GM12878 (cell line): Measurements from ENCODE around the gene CHRNE. TPM values are rescaled to one million over a fixed set of nuclear protein-coding genes. Genes with fewer than 3 reads are reported as not detected.

Source experiments
- ATAC-seq: fragments of 200-7000 bp; cut with Tn5 transposase; 3 replicates; pipeline ENCODE4 v1.9.1; 2020; ENCODE audit warnings: mild to moderate bottlenecking, moderate library complexity
- BruUV-seq: library from RNA; stranded (reverse); fragments of 400-500 nt; replicated peaks from 2 replicates; lab custom pipeline; 2021; lab: Mats Ljungman, UMichigan
- CTCF ChIA-PET: fragments of 300-600 bp; sonication (Branson Sonifier 250); formaldehyde crosslinking; extraction: SDS; loops from one replicate; lab custom pipeline; 2021; ENCODE audit warnings: inconsistent platforms; lab: Yijun Ruan, JAX
- POLR2A ChIA-PET: fragments of 350-600 bp; formaldehyde crosslinking; extraction: SDS; loops from one replicate; lab custom pipeline; 2021; ENCODE audit warnings: inconsistent platforms; lab: Charles Lee
- RAD21 ChIA-PET: fragments of 300-600 bp; sonication (Branson Sonifier 250); formaldehyde crosslinking; loops from one replicate; lab custom pipeline; 2023; ENCODE audit warnings: antibody characterized with exemption; ENCODE audit not compliant: unreplicated experiment; lab: Charles Lee
- SMC1A ChIA-PET: fragments of 300-600 bp; sonication (Branson Sonifier 250); formaldehyde crosslinking; loops from one replicate; lab custom pipeline; 2023; ENCODE audit not compliant: unreplicated experiment, uncharacterized antibody; lab: Charles Lee
- DNase-seq: peaks from one replicate; pipeline ENCODE4 v3.0.0-alpha.2; 2011; ENCODE audit warnings: low read depth, low spot score
- FAIRE-seq: peaks from 3 replicates; lab custom pipeline; 2011; peaks lifted over from hg19 to GRCh38; lab: Jason Lieb, UNC
- H2AFZ ChIP-seq: 2 replicates; pipeline ENCODE4 v1.6.0; 2011; ENCODE audit warnings: low read depth, low read length, control low read depth; ENCODE audit not compliant: control insufficient read depth
- H3K27ac ChIP-seq: 2 replicates; pipeline ENCODE4 v1.5.1; 2011; ENCODE audit warnings: control low read depth; ENCODE audit not compliant: control insufficient read depth, insufficient read depth
- H3K27me3 ChIP-seq, 2 experiments: replicated peaks in 1 of 2; 2 replicates each; pipeline versions ENCODE4 v1.6.0 to v1.6.1; 2011; ENCODE audit warnings: low read length in 1 of 2; ENCODE audit not compliant: control insufficient read depth in 2 of 2, insufficient read depth in 2 of 2
- H3K36me3 ChIP-seq, 2 experiments: 2 replicates each; pipeline ENCODE4 v1.5.1; 2011; ENCODE audit warnings: low read length in 1 of 2; ENCODE audit not compliant: control insufficient read depth in 2 of 2, insufficient read depth in 2 of 2
- H3K4me1 ChIP-seq: 2 replicates; pipeline ENCODE4 v1.6.1; 2011; ENCODE audit warnings: mild to moderate bottlenecking, low read length, moderate library complexity, mixed read lengths; ENCODE audit not compliant: control insufficient read depth, insufficient read depth
- H3K4me2 ChIP-seq: 2 replicates; pipeline ENCODE4 v1.6.0; 2011; ENCODE audit warnings: control low read depth; ENCODE audit not compliant: control insufficient read depth, insufficient read depth
- H3K4me3 ChIP-seq: fragments of 200-600 bp; sonication (generic); 2 replicates; pipeline ENCODE4 v1.5.1; 2016
- H3K79me2 ChIP-seq: 2 replicates; pipeline ENCODE4 v1.6.0; 2011; ENCODE audit warnings: low read length; ENCODE audit not compliant: control insufficient read depth, insufficient read depth
- H3K9ac ChIP-seq: 2 replicates; pipeline ENCODE4 v1.8.0; 2011; ENCODE audit warnings: low read length, control low read depth, mixed read lengths; ENCODE audit not compliant: control insufficient read depth, insufficient read depth
- H3K9me3 ChIP-seq: replicated peaks from 3 replicates; pipeline ENCODE4 v1.5.1; 2011; ENCODE audit warnings: mild to moderate bottlenecking, low read length; ENCODE audit not compliant: control insufficient read depth, insufficient read depth
- H4K20me1 ChIP-seq: 2 replicates; pipeline ENCODE4 v1.6.0; 2011; ENCODE audit not compliant: control insufficient read depth, insufficient read depth
- CBX3 ChIP-seq: fragments of 200-600 bp; sonication (generic); IDR thresholded peaks from 2 replicates; pipeline ENCODE4 v1.6.1; 2016; ENCODE audit warnings: low read depth, borderline replicate concordance
- CHD4 ChIP-seq: fragments of 200-600 bp; sonication (generic); IDR thresholded peaks from 2 replicates; pipeline ENCODE4 v1.6.1; 2016; ENCODE audit warnings: mild to moderate bottlenecking
- FOXK2 ChIP-seq: fragments of 450-650 bp; IDR thresholded peaks from 2 replicates; pipeline ENCODE4 v1.6.1; 2017; ENCODE audit warnings: mild to moderate bottlenecking, moderate library complexity
- FOXM1 ChIP-seq: IDR thresholded peaks from 2 replicates; pipeline ENCODE4 v1.6.1; 2012; ENCODE audit warnings: low read depth, mild to moderate bottlenecking, inconsistent platforms, low read length, moderate library complexity
- HDAC6 ChIP-seq: fragments of 200-600 bp; sonication (generic); IDR thresholded peaks from one replicate; pipeline ENCODE4 v1.8.0; 2017; ENCODE audit warnings: antibody characterized with exemption; ENCODE audit not compliant: unreplicated experiment
- IRF4 ChIP-seq: IDR thresholded peaks from 2 replicates; pipeline ENCODE4 v1.6.1; 2011; ENCODE audit warnings: low read depth, low read length
- IRF5 ChIP-seq: fragments of 450-650 bp; IDR thresholded peaks from 2 replicates; pipeline ENCODE4 v1.6.1; 2017; ENCODE audit warnings: borderline replicate concordance
- NFXL1 ChIP-seq: fragments of 450-650 bp; IDR thresholded peaks from 2 replicates; pipeline ENCODE4 v1.6.1; 2017; ENCODE audit warnings: antibody characterized with exemption, mild to moderate bottlenecking, borderline replicate concordance
- PAX5 ChIP-seq: IDR thresholded peaks from 2 replicates; pipeline ENCODE4 v1.6.1; 2011; ENCODE audit warnings: low read depth, low read length, borderline replicate concordance
- PRDM15 ChIP-seq: fragments of 450-650 bp; formaldehyde crosslinking; IDR thresholded peaks from 2 replicates; pipeline ENCODE4 v1.4.0; 2020; ENCODE audit warnings: mild to moderate bottlenecking, moderate library complexity
- SIN3A ChIP-seq: IDR thresholded peaks from 2 replicates; pipeline ENCODE4 v1.6.1; 2012; ENCODE audit warnings: low read depth, low read length, improper control_type of control experiment
- SMARCA5 ChIP-seq: fragments of 450-650 bp; IDR thresholded peaks from 2 replicates; pipeline ENCODE4 v1.6.1; 2017; ENCODE audit warnings: mild to moderate bottlenecking
- SMC3 ChIP-seq: IDR thresholded peaks from 2 replicates; pipeline ENCODE4 v1.6.1; 2011; ENCODE audit warnings: low read length, improper control_type of control experiment, borderline replicate concordance
- TCF7 ChIP-seq: IDR thresholded peaks from 2 replicates; pipeline ENCODE4 v1.6.1; 2014; ENCODE audit warnings: antibody characterized with exemption, borderline replicate concordance
- ZNF24 ChIP-seq: fragments of 450-650 bp; IDR thresholded peaks from 2 replicates; pipeline ENCODE4 v1.6.1; 2017; ENCODE audit warnings: antibody characterized with exemption, mild to moderate bottlenecking
- WGBS: methylation state at CpG from one replicate; pipeline ENCODE4 v1.1.6; 2016; ENCODE audit warnings: low lambda C conversion rate; ENCODE audit not compliant: insufficient replicate concordance, insufficient coverage; ENCODE audit errors: missing lambda C conversion rate; 5-methylcytosine and 5-hydroxymethylcytosine counted together
- in situ Hi-C: fragments of 300-500 bp; cut with MboI; formaldehyde crosslinking; loops from 9 replicates; pipeline ENCODE4 v1.14.3; 2018; ENCODE audit warnings: mixed read lengths
- intact Hi-C: fragments of 100-400 bp; cut with micrococcal nuclease; formaldehyde crosslinking; loops from one replicate; pipeline ENCODE4 v1.14.2; 2022; ENCODE audit not compliant: unreplicated experiment
- polyA plus RNA-seq, 11 experiments: library from polyadenylated mRNA; depleted of rRNA in 4 of 11; unstranded in 6 of 11; stranded (reverse) in 5 of 11; fragments of >200 nt; fragmentation: Nextera tagmentation in 4 of 11; fragmentation: Illumina TruSeq in 1 of 11; extraction: Ambion mirVana in 4 of 11; extraction: Trizol in 1 of 11; gene quantifications; 1 replicate in 1 of 11; 2 replicates in 10 of 11; pipeline versions ENCODE4 v1.2.1 to v1.2.3, GENCODE V29; 2011 to 2016; ENCODE audit warnings: inconsistent platforms in 2 of 11, missing spikeins in 2 of 11, low read depth in 1 of 11
- total RNA-seq, 4 experiments: library from RNA; depleted of rRNA in 3 of 4; stranded (reverse); fragments of >200 nt in 3 of 4; fragmentation: Illumina TruSeq in 1 of 4; extraction: Trizol in 1 of 4; gene quantifications; 2 replicates each; pipeline versions ENCODE4 v1.2.1 to v1.2.3, GENCODE V29; 2013 to 2021
- TF ChIP-seq, protein P1 (sequence below): fragments of 150-350 bp; IDR thresholded peaks from 2 replicates; pipeline ENCODE4 v1.6.1; 2014; ENCODE audit warnings: mild to moderate bottlenecking, low read depth, low read length
- TF ChIP-seq, protein P2 (sequence below): IDR thresholded peaks from 2 replicates; pipeline ENCODE4 v1.6.1; 2012; ENCODE audit warnings: low read length, inconsistent platforms

The CHRNE gene
- total and polyA plus RNA-seq, 10 of the 15 experiments (the other 5 are each of a cell fraction or from before 2014, with no cell fraction given), result 0.05 to 0.11 (median 0.08) TPM; not detected in 6

DNA sequence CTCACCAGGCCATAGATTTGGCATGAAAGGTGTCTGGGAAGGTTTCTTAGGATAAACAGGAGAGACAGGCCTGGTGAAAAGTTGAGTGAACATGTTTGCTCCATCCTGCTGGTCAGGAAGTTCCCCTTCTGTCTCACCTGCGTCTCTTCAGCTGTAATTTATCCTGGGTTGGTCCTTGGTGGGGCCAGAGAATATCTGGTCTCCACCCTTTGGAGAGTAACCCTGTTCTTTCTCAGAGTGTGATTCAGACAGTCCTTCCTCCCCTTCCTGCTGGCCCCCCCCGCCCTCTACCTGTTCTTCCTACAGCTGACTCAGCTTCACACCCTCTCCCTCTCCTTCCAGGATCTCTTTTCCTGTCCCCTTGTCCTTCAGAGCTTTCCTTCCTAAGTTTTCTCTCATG, 52.7 kb downstream of the CHRNE start:
- Histone ChIP-seq H2AFZ (no peak overlapping the region), H3K9ac (no peak overlapping the region), H3K4me1 (no peaks in the 10 kb centered on the region), H3K27me3 (no peaks in the 10 kb centered on the region), H4K20me1 (peaks cover 5% of the 10 kb centered on the region), H3K79me2 (peaks cover 2% of the 10 kb centered on the region), H3K4me3 (no peak overlapping the region), H3K36me3 (no peaks in the 10 kb centered on the region; a peak in 3 of 4 replicates), H3K27ac (no peak overlapping the region), H3K9me3 (no peaks in the 10 kb centered on the region), H3K4me2 (no peak overlapping the region)
- in situ Hi-C loops (no loop called here), intact Hi-C loops (no loop called here)
- no peak for FAIRE-seq
- ChIA-PET SMC1A (interaction anchor here (2.0 kb wide), 1 partner anchor 13 kb away, joined by 4 read pairs; no protein-coding TSS in a partner anchor), POLR2A (no interaction called here), RAD21 (no interaction called here), CTCF (no interaction called here)
- BruUV-seq, result no TSS peak
- no peak for DNase-seq
- no peak for ATAC-seq
- whole genome bisulfite sequencing, result 83% methylated on average over 2 of the region's 2 CpGs
- TF ChIP-seq HDAC6 (no peak), FOXK2 (no peak), SMC3 (no peak), IRF4 (no peak), IRF5 (no peak), ZNF24 (no peak), CBX3 (no peak), NFXL1 (no peak), PAX5 (no peak), SMARCA5 (no peak), TCF7 (no peak), FOXM1 (no peak), CHD4 (no peak), SIN3A (no peak), PRDM15 (CRISPR knock-in tag) (no peak)
- TF ChIP-seq, protein P1, sequence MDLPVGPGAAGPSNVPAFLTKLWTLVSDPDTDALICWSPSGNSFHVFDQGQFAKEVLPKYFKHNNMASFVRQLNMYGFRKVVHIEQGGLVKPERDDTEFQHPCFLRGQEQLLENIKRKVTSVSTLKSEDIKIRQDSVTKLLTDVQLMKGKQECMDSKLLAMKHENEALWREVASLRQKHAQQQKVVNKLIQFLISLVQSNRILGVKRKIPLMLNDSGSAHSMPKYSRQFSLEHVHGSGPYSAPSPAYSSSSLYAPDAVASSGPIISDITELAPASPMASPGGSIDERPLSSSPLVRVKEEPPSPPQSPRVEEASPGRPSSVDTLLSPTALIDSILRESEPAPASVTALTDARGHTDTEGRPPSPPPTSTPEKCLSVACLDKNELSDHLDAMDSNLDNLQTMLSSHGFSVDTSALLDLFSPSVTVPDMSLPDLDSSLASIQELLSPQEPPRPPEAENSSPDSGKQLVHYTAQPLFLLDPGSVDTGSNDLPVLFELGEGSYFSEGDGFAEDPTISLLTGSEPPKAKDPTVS, result no peak
- TF ChIP-seq, protein P2, sequence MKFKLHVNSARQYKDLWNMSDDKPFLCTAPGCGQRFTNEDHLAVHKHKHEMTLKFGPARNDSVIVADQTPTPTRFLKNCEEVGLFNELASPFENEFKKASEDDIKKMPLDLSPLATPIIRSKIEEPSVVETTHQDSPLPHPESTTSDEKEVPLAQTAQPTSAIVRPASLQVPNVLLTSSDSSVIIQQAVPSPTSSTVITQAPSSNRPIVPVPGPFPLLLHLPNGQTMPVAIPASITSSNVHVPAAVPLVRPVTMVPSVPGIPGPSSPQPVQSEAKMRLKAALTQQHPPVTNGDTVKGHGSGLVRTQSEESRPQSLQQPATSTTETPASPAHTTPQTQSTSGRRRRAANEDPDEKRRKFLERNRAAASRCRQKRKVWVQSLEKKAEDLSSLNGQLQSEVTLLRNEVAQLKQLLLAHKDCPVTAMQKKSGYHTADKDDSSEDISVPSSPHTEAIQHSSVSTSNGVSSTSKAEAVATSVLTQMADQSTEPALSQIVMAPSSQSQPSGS, result no peak
